K562 (cell line): Measurements from ENCODE around the gene ATRIP. TPM values are rescaled to one million over a fixed set of nuclear protein-coding genes. Genes with fewer than 3 reads are reported as not detected.

Source experiments
- ATF7 ChIP-seq: fragments of 450-650 bp; IDR thresholded peaks from 2 replicates; pipeline ENCODE4 v1.7.1; 2014; ENCODE audit warnings: mild to moderate bottlenecking, moderate library complexity
- KLF10 ChIP-seq: fragments of 250-450 bp; sonication (Bioruptor Pico); IDR thresholded peaks from 2 replicates; pipeline ENCODE4 v1.6.1; 2021; ENCODE audit warnings: matching md5 sums
- NFE2L1 ChIP-seq: fragments of 450-650 bp; IDR thresholded peaks from 2 replicates; pipeline ENCODE4 v1.6.1; 2016; ENCODE audit warnings: missing genetic modification characterization, low read depth, mild to moderate bottlenecking, missing compliant biosample characterization, moderate library complexity, borderline replicate concordance
- POLR3G ChIP-seq: IDR thresholded peaks from 2 replicates; pipeline ENCODE4 v1.6.1; 2011; ENCODE audit not compliant: insufficient read length, insufficient replicate concordance; ENCODE audit errors: extremely low read depth
- TOE1 ChIP-seq, 2 experiments: fragments of 450-650 bp in 1 of 2; sonication (generic) in 1 of 2; formaldehyde crosslinking in 1 of 2; IDR thresholded peaks; 2 replicates each; pipeline versions ENCODE4 v1.7.1 to v1.8.0; 2016 to 2022; ENCODE audit warnings: borderline replicate concordance in 2 of 2, mild to moderate bottlenecking in 2 of 2, antibody characterized with exemption in 1 of 2, inconsistent platforms in 1 of 2, low read depth in 1 of 2, missing genetic modification reagents in 1 of 2, moderate library complexity in 1 of 2
- ZC3H4 ChIP-seq: sonication (generic); formaldehyde crosslinking; IDR thresholded peaks from 2 replicates; pipeline ENCODE4 v1.9.0; 2021; ENCODE audit warnings: missing genetic modification reagents, borderline replicate concordance
- ZNF239 ChIP-seq: fragments of 250-450 bp; sonication (Bioruptor Pico); IDR thresholded peaks from 2 replicates; pipeline ENCODE4 v1.4.0; 2020; ENCODE audit warnings: mild to moderate bottlenecking
- ZNF592 ChIP-seq: fragments of 450-650 bp; IDR thresholded peaks from 2 replicates; pipeline ENCODE4 v1.6.1; 2017; ENCODE audit warnings: antibody characterized with exemption, mild to moderate bottlenecking
- ZNF780A ChIP-seq: fragments of 250-450 bp; sonication (Bioruptor Pico); IDR thresholded peaks from 2 replicates; pipeline ENCODE4 v1.5.0; 2021; ENCODE audit warnings: mild to moderate bottlenecking
- polyA plus RNA-seq, 8 experiments: library from polyadenylated mRNA; depleted of rRNA in 4 of 8; stranded (reverse) in 5 of 8; unstranded in 3 of 8; fragments of >200 nt; fragmentation: Nextera tagmentation in 2 of 8; fragmentation: Illumina TruSeq in 1 of 8; extraction: Ambion mirVana in 2 of 8; extraction: Trizol in 1 of 8; gene quantifications; 2 replicates each; pipeline versions ENCODE4 v1.2.1 to v1.2.3, GENCODE V29; 2011 to 2014; ENCODE audit warnings: inconsistent platforms in 1 of 8, missing spikeins in 1 of 8
- total RNA-seq, 7 experiments: library from RNA; depleted of rRNA in 6 of 7; stranded (reverse); fragments of >200 nt in 6 of 7; fragmentation: Illumina TruSeq in 2 of 7; extraction: Trizol in 2 of 7; gene quantifications; 2 replicates each; pipeline versions ENCODE4 v1.2.1 to v1.2.3, GENCODE V29; 2011 to 2021; ENCODE audit warnings: low replicate concordance in 1 of 7
- TF ChIP-seq, protein P1 (sequence below): IDR thresholded peaks from 3 replicates; pipeline ENCODE4 v1.6.1; 2011; ENCODE audit warnings: borderline replicate concordance, mild to moderate bottlenecking, moderate library complexity; ENCODE audit not compliant: insufficient read length; ENCODE audit errors: extremely low read depth
- TF ChIP-seq, protein P2 (sequence below): fragments of 450-650 bp; IDR thresholded peaks from 2 replicates; pipeline ENCODE4 v1.6.1; 2016; ENCODE audit warnings: mild to moderate bottlenecking

ATRIP gene
- total and polyA plus RNA-seq, 9 of the 15 experiments (the other 6 are each of a cell fraction or from before 2014, with no cell fraction given): 1.7 to 15.7 (median 10.5) TPM

GRCh38 chr3:48472923-48473616 lies 26.5 kb downstream of the ATRIP start (continued):
- TF ChIP-seq, protein P1, sequence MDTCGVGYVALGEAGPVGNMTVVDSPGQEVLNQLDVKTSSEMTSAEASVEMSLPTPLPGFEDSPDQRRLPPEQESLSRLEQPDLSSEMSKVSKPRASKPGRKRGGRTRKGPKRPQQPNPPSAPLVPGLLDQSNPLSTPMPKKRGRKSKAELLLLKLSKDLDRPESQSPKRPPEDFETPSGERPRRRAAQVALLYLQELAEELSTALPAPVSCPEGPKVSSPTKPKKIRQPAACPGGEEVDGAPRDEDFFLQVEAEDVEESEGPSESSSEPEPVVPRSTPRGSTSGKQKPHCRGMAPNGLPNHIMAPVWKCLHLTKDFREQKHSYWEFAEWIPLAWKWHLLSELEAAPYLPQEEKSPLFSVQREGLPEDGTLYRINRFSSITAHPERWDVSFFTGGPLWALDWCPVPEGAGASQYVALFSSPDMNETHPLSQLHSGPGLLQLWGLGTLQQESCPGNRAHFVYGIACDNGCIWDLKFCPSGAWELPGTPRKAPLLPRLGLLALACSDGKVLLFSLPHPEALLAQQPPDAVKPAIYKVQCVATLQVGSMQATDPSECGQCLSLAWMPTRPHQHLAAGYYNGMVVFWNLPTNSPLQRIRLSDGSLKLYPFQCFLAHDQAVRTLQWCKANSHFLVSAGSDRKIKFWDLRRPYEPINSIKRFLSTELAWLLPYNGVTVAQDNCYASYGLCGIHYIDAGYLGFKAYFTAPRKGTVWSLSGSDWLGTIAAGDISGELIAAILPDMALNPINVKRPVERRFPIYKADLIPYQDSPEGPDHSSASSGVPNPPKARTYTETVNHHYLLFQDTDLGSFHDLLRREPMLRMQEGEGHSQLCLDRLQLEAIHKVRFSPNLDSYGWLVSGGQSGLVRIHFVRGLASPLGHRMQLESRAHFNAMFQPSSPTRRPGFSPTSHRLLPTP: no peak
- no peak for TF ChIP-seq NFE2L1
- no peak for TF ChIP-seq ZNF780A (CRISPR knock-in tag)
- no peak for TF ChIP-seq TOE1 (IDR thresholded peaks at IDR 0.05; ENCODE audit: borderline replicate concordance)
- TF ChIP-seq TOE1 (CRISPR knock-in tag; IDR thresholded peaks at IDR 0.05; ENCODE audit: borderline replicate concordance, low read depth): no peak
- TF ChIP-seq ZNF592: peak; percentile 63; the same call in 1 of the 2 replicates
- peak; percentile 98 for TF ChIP-seq ATF7
- no peak for TF ChIP-seq POLR3G
- TF ChIP-seq ZNF239 (CRISPR knock-in tag): no peak
- TF ChIP-seq, protein P2, sequence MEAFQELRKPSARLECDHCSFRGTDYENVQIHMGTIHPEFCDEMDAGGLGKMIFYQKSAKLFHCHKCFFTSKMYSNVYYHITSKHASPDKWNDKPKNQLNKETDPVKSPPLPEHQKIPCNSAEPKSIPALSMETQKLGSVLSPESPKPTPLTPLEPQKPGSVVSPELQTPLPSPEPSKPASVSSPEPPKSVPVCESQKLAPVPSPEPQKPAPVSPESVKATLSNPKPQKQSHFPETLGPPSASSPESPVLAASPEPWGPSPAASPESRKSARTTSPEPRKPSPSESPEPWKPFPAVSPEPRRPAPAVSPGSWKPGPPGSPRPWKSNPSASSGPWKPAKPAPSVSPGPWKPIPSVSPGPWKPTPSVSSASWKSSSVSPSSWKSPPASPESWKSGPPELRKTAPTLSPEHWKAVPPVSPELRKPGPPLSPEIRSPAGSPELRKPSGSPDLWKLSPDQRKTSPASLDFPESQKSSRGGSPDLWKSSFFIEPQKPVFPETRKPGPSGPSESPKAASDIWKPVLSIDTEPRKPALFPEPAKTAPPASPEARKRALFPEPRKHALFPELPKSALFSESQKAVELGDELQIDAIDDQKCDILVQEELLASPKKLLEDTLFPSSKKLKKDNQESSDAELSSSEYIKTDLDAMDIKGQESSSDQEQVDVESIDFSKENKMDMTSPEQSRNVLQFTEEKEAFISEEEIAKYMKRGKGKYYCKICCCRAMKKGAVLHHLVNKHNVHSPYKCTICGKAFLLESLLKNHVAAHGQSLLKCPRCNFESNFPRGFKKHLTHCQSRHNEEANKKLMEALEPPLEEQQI: no peak
- no peak; the same call in 1 of the 2 replicates for TF ChIP-seq ZC3H4 (CRISPR knock-in tag)
- no peak for TF ChIP-seq KLF10 (CRISPR knock-in tag)
